Measurements from ENCODE around the gene SLCO4A1. TPM values are rescaled to one million over a fixed set of nuclear protein-coding genes. Genes with fewer than 3 reads are reported as not detected.

Gene SLCO4A1, protein sequence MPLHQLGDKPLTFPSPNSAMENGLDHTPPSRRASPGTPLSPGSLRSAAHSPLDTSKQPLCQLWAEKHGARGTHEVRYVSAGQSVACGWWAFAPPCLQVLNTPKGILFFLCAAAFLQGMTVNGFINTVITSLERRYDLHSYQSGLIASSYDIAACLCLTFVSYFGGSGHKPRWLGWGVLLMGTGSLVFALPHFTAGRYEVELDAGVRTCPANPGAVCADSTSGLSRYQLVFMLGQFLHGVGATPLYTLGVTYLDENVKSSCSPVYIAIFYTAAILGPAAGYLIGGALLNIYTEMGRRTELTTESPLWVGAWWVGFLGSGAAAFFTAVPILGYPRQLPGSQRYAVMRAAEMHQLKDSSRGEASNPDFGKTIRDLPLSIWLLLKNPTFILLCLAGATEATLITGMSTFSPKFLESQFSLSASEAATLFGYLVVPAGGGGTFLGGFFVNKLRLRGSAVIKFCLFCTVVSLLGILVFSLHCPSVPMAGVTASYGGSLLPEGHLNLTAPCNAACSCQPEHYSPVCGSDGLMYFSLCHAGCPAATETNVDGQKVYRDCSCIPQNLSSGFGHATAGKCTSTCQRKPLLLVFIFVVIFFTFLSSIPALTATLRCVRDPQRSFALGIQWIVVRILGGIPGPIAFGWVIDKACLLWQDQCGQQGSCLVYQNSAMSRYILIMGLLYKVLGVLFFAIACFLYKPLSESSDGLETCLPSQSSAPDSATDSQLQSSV
- 1 to 10 TPM; 2.5 to 8.6 (median 3.0) TPM for polyA plus RNA-seq (ENCODE audit: insufficient read length in 4 of 4)

DNA sequence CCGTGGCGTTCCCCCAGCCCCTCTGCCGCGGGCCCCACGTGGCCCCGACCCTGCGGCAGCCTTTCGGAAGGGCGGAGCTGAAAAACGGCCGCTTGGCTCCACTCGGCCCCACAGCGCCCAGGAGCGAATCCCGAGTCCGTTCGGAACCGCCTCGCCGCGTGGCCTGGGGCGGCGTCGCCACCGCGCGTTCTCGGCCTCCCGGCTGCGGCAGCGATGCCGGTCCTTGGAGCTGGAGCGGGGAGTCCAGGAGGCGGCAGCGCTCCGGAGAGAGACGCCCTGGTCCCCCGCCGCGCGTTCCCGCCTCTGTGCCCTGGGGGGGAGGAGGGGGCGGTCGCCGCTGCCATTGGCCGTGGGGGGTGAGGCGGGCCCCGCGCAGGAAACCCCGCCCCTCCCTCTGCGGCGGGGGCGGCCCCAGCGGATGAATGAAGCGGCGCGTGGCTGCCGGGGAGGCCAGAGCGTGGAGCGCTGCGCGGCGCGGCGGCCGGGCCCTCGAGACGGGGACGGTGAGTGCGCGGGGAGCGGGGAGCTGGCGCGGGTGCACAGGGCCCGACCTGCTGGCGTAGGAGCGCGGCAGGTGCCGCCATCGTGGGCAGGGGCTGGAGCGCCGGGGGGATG is at the start of gene SLCO4A1:
SLCO4A1 (plus strand) TSS at position 453 of the 615 bp plus-strand sequence. CDS start 13,952 bp downstream, outside the sequence.
- no peak for DNase-seq (ENCODE audit: low read depth in 4 of 4, low spot score in 3 of 4)

DNA sequence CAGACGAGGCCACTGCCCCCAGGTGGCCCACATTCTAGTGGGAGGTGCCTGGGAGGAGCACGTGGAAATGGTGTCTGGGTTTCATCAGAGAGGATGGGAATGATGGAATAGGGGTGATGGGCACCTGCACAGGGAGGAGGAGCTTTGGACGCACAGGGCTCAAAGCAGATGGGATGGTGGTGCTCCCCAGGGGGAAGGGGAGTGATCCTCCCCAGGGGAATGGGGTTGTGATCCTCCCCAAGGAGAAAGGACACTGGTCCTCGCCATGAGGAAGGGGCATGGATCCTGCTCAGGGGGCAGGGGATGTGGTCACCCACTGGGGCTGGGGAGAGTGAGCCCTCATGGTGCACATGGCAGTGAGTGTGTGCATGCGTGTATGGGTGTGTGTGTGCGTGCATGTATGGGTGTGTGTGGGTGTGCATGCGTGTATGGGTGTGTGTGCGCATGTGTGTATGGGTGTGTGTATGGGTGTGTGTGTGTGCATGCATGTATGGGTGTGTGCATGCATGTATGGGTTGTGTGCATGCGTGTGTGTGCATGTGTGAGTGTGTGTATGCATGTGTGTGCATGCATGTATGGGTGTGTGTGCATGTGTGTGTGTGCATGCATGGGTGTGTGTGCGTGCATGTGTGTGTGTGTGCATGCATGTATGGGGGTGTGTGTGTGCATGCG is 49.7 kb upstream of the SLCO4A1 start:
- no peak for DNase-seq (ENCODE audit: low read depth in 4 of 4, low spot score in 3 of 4)

DNA sequence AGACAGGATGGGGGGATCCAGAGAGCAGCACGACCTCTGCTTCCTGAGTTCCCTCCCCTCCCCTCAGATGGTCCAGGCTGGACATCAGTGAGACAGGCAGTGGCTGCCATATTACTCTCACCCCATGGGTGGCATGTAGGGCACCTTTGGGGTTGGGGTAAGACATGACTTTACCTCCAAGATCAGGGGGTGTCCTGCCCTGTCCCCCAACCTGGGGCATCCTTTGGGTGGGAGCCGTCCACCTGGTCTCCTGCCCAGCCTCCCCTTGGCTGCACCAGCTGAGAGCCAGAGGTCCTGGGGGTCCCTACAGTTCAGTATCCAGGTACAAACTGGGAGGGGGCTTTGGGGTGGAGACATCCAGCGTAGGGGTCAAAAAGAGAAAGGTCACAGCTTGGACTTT is 48.7 kb upstream of the SLCO4A1 start:
- no peak for DNase-seq (ENCODE audit: low read depth in 4 of 4, low spot score in 3 of 4)

DNA sequence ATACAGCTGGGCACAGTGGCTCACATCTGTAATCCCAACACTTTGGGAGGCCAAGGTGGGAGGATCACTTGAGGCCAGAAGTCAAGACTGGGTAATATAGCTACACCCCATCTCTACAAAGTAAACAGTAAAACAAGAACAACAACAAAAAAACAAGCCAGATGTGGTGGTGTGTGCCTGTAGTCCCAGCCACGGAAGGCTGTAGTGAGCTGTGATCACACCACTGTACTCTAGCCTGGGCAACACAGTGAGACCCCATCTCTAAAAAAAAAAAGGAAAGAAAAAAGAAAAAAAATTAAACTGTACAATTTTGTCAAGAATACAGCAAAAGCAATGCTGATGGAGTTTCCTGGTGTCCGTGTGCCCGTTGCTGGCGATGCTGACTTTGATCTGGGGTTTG is 47.2 kb upstream of the SLCO4A1 start:
- no peak for DNase-seq (ENCODE audit: low read depth in 4 of 4, low spot score in 3 of 4)

DNA sequence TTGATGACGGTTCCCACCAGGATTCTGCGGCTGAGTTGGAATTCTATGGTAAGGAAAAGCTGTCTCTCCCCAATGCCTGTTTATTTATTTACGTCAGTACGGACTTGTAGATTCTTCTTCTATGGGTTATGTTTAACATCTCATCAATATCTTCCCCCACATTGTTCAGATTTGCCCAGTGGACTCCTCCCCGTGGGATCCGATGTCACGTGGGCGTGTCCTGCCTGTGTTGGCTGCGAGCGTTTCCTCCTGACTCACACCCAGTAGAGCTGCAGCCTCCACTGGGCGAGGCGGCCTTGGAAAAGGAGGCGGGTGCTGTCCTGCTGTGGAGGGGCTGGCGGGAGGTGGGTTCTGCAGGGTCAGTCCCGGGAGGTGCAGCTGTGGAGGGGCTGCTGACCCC is 46.8 kb upstream of the SLCO4A1 start:
- no peak for DNase-seq (ENCODE audit: low read depth in 4 of 4, low spot score in 3 of 4)

DNA sequence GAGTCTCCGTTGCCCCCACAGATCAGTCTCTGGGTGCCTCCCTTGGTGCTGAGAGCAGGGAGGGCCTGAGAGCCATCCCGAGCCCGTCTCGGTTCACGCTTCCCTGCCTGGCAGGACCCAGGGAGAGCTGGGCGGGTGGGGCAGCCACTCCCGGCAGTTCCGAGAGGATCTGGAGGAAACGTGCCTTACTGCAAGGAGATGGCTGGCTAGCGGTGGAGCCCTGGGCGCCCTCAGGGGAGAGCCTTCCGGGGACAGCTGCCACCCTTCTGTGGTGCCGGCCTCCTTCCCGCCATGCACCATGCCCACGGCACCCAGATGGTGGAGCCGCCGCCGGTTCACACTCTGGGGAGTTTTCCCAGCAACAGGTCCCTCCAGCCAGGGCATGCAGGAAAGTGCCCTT is 45.8 kb upstream of the SLCO4A1 start:
- DNase-seq (ENCODE audit: low read depth in 4 of 4, low spot score in 3 of 4), result no peak

DNA sequence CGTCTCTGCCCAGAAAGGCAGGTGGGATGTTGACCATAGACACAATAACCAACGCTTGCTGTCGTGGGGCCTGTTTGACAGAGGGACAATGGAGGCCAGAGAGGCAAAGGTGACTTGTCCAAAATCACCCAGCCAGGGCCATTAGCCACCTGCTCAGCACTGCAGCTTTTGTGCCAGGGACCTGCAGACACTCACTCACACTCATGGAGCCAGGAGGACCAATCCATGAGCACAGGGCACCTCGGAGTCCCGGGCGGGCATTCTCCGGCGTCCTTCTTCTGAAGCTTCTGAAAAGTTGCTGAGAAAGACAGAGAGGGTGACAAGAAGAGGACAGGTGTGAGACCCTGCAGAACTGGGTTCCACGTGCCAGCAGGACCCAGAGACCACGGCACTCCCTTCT is 45.4 kb upstream of the SLCO4A1 start:
- no peak for DNase-seq (ENCODE audit: low read depth in 4 of 4, low spot score in 3 of 4)

DNA sequence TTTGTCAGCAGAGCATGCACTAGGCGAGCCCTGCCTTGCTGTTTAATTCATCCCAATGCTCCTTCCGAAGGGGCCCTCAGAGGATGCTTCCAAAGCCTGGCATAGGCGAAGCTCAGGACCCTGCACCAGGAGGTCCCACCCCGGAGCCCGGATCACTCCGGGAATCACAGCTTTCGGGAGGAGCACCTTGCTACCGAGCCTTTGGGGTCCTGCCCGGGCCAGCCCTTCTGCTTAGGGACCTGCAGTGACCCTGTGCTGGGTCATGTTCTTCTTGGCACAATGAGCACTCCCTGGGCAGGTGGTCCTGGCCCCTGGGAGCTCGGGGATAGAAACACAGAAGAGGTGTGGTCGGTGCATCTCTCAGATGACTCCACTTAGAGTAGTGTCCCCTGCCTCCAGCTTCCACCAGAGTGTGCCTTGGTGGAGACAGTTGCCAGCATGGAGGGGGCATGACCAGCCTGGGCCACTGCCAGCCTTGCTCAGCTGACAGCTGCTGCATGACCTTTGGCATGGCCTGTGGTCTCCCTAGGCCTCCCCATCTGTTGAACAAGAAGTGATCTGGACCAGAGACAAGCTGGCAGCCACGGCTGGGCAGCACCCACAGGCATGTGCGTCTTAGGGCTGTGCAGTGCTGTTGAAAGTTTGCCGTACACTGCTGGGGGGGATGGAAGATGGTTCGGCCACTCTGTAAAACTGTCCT is 44.7 kb upstream of the SLCO4A1 start:
- DNase-seq (ENCODE audit: low read depth in 4 of 4, low spot score in 3 of 4), result no peak

DNA sequence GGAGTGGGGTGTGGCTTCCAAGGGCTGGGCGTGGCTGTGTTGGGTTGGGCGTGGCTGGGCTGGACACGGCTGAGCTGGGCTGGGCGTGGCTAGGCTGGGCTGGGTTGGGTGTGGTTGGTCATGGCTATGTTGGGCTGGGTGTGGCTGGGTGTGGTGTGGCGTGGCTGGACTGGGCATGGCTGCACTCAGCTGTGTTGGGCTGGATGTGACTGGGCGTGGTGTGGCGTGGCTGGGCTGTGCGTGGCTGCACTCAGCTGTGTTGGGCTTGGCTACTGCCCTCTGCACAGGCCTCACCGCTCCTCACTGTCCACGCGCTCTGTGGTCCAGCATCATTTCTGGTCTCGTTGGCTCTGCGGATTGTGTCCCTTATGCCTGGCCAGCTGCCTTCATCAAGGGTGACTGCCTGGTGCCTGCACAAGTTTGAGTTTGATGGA is 43.5 kb upstream of the SLCO4A1 start:
- DNase-seq (ENCODE audit: low read depth in 4 of 4, low spot score in 3 of 4), result no peak

DNA sequence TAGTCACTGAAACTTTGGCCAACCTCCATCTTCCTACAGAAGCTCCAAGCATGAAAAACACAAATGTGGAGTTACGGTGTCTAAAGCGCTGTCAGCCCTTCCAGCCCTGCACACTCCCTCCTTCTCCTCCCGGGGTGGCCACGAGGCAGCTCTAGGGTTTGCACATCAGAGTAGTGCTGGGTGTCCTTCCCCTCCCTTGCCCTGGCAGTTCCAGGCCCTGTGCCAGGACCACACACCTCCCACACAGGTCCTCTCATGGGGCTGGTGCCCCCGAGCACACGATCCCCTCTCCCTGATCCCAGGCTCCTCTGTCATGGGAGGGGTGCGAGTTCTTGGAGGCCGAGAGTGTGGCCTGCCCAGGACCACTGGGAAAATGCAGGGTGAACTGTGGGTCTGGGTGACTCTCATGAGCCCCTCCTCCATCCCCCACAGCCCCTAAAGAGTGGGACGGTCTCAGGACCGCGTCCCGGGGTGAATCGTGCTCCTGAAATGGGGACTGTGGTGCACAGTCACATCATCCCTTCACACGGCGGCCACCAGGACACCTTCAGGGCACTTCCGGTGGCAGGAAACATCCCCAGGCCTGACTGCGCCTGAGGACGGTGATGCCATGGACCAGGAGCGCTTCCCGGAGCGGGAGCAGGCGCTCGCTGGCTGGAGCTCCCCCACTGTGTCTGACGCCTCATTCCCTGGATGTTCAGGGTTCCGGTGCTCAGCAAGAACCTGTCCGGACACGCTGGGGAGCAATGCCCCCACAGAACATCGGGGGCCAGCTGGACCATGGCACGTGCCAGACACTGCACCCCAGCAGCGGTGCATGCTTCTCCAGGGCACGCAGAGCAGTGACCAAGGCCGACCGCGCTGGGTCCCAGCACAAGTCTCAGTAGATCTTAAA is 42.8 kb upstream of the SLCO4A1 start:
- no peak for DNase-seq (ENCODE audit: low read depth in 4 of 4, low spot score in 3 of 4)

DNA sequence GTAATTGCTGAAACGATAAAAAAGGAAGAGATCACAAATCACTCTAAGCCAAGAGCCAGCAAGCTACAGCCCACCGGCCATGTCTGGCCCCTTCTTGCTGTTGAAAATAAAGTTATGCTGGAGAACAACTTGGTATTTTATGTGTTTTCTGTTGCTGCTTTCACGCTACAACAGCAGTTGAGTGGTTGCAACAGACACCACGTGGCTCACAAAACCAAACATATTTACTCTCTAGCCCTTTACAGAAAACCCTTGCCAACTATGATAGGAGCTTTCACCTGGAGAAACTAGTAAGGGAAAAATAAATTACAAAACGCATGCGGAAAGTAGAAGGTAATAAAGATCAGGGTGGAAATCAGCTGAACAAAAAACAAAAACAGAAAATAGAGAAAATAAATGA is 41.1 kb upstream of the SLCO4A1 start:
- no peak for DNase-seq (ENCODE audit: low read depth in 4 of 4, low spot score in 3 of 4)

DNA sequence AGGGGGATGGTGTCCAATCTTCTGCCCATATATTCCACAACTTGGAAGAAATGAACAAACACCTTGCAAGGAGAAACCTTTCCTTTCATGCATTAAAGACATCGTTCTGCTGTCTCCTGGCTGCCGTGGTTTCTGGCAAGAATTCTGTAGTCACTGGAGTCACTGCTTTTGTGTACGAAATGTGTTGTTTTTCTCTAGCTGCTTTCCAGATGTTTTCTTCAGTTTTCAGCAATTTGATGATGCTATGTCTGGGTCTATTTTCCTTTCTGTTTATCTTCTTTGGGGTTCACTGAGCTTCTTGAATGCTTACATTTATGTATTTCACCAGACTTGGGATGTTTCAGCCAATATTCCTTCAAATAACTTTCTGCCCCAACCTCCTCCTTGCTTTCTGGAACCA is 40.6 kb upstream of the SLCO4A1 start:
- no peak for DNase-seq (ENCODE audit: low read depth in 4 of 4, low spot score in 3 of 4)

DNA sequence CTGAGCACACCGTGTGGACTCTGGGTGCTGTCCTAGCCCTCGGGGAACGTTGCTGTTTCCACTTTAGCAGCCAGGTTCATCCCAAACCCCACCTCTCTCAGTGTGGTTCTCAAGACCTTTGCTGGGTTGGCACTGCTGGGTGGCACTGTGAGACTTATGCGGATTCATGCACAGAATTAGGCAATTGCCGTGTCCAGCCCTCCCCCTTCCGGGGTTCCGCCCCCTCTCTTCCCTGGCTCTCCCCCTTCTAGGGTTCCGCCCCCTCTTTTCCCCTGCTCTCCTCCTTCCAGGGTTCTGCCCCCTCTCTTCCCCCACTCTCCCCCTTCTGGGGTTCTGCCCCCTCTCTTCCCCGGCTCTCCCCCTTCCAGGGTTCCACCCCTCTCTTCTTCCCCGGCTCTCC is 39.8 kb upstream of the SLCO4A1 start:
- no peak for DNase-seq (ENCODE audit: low read depth in 4 of 4, low spot score in 3 of 4)

DNA sequence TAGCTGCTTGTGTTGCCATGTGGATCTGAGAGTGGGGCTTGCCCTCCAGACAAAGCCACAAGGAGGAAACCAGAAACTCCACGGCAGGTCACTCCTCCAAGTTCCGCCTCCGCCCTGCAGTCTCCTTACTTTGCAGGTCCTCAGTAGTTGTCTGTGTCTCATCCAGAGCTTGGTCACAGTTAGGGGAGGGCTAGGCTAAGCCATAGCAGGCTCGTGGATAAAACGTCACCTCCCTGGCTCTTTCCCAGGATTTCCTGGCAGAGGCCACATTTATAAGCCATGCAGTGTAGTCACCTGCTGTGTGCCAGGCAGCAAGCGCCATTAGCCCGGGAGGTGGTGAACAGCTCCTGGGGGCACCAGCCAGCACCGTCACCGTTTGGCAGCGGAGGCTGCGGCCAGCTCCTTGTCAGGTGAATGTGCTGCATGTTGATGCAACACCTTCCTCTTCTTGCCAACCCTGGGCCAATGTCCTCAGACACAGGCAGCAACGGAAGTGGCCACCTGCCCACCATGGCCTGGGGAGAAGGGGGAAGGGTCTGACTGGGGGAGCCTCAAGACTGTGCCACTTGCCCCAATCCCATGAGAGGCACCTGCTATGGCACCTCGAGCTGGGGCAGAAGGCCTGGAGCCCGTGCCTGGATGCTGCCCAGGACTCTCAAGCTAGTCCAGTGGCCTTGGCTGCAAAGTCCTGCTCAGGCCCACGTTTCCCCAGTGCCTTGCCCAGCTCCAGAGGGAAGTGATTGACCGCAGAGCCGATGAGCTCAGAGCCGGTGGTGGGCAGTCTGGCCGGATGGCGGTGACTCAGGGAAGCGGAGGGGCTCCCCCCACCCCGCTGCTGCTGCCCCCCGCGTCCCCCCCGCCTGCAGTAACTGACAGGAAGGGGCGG is 39.0 kb upstream of the SLCO4A1 start:
- DNase-seq (ENCODE audit: low read depth in 4 of 4, low spot score in 3 of 4), result no peak

DNA sequence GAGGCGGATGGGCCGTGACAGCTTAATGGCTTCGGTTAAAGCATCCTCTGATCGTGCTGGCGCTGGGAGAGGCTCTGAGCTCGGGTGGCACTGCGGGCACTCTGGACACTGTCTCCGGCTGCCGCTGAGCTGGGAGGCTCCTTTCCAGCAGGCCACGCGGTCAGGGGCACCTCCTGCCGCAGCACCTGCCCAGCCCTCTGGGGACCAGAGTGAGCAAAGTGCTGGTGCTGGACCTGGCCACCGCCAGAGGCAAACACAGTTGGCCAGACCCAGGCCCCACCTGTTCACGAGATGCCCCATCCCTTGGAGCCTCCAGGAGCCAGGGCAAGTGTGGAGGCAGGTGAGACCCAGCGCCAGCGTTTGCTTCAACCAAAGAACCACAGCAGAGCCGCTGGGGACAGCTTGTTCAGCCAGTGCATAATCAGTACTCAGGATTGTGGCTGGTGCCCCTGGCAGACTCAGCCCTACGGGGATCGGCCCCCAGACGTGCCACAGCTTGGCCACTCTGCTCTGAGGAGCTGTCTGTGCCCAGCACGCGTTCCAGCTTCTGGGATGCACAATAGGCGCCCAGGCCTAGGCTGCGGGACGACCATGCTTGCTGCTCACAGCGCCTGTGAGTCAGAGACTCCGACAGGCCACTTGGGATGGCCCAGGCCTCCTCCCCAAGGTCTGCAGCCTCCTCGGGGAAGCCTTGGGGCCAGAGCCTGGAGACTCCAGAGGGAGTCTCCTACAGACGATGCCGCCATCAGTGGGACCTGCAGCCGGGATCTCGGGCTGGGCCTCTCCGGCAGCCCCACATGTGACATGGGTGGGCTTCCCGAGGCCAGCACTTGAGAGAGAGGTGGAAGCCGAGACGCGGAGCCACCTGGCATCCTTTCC is 38.2 kb upstream of the SLCO4A1 start:
- no peak for DNase-seq (ENCODE audit: low read depth in 4 of 4, low spot score in 3 of 4)

DNA sequence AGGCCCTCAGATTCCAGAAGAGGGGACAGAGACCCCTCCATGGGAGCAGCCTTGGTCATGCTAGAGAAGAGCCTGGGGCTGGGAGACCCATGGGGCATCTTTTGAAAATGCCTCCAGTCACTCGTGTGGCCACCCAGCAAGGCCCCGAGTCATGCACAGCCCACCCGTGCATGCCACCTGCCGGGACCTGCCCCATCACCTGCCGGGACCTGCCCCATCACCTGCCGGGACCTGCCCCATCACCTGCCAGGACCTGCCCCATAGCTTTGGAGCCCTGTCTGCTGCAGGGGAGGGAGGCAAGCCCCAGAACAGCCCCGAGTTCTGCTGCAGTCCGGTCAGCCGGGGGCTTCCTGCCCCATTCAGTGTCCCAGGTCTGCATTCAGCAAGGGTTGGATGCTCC is 37.5 kb upstream of the SLCO4A1 start:
- DNase-seq (ENCODE audit: low read depth in 4 of 4, low spot score in 3 of 4), result no peak

DNA sequence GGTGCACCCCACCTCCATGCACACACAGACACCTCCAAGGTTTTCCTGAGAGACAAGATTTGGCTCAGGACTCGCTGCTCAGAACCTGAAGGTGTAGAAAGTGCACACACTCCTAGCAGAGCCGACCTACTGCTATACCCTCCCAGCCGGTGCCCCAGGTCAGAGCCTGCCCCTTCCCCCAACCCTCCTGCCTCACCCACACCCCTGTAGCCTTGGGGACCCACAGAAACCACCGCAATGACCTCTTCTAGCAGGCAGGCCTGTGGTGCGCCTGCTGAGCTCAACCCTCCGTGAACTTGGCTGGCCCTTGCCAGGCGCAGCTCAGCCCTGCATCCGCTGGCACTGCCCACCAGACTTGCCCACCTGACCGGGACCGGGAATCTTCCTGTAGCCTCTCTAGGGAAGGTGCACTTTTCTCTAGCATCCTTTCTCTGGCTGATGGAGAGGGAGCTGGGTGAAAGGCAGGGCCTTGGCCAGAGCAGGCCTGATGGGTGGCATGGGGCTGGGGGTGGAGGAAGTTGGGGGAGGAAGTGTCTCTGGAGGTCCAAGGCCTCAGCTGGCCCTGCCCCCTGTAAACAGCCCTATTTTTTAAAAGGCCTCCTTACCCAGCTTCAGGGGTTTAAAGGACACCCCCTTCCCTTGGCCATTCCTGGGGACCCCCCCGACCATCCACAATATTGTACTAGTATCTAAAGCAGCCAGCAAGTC is 36.9 kb upstream of the SLCO4A1 start:
- no peak for DNase-seq (ENCODE audit: low read depth in 4 of 4, low spot score in 3 of 4)

Measured in right renal pelvis (tissue), 4 donors.